Measurements from ENCODE around the gene ETNPPL. TPM values are rescaled to one million over a fixed set of nuclear protein-coding genes. Genes with fewer than 3 reads are reported as not detected.

ETNPPL gene
- polyA plus RNA-seq, 3 donors = not detected

DNA sequence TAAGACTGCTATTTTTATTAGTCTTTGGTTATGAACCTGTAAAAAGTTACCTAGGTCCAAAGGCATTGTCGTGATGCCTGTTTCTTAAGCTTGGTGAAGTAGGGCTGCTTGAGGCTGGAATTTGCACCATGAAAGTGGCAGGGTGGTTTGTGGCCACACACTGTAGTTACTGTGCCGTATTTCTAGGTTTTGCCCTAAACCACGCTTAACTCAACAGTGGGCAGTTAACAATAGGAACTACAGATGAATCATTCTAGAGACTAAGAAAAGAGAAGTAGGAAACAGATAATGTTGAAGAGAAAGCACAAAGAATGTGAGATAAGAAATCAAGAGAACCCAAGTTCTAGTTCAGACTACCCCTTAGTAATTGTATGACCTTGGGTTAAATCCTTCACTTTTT lies 11.5 kb downstream of the ETNPPL start:
- no peak for TF ChIP-seq CTCF (IDR thresholded peaks at IDR 0.05)
- Histone ChIP-seq H3K9me3 (replicated peaks in 1 of 2; ENCODE audit: control insufficient read depth in 1 of 2, insufficient read depth in 1 of 2, low read length in 2 of 2) (no peaks in the 10 kb centered on the region), H3K4me3 (replicated peaks in 1 of 3; ENCODE audit: low read depth in 2 of 3, low read length in 3 of 3) (no peak overlapping the region), H3K4me2 (replicated peaks; ENCODE audit: extremely low read depth, low read length, poor library complexity, severe bottlenecking) (no peak overlapping the region), H3K79me2 (ENCODE audit: insufficient read depth, low read length) (no peaks in the 10 kb centered on the region), H3K4me1 (ENCODE audit: control insufficient read depth in 1 of 2, insufficient read depth in 2 of 2, low read length in 2 of 2) (no peaks in the 10 kb centered on the region), H3K9ac (ENCODE audit: insufficient read depth, low read length, poor library complexity, severe bottlenecking) (no peak overlapping the region), H3K27me3 (ENCODE audit: control insufficient read depth in 2 of 2, insufficient read depth in 2 of 2, low read length in 2 of 2) (no peaks in the 10 kb centered on the region), H3K27ac (ENCODE audit: low read depth in 1 of 2, low read length in 2 of 2) (no peak overlapping the region), H3K36me3 (replicated peaks in 1 of 2; ENCODE audit: control insufficient read depth in 1 of 2, insufficient read depth in 2 of 2, low read length in 2 of 2) (no peaks in the 10 kb centered on the region), H4K20me1 (ENCODE audit: insufficient read depth, low read length) (no peaks in the 10 kb centered on the region), H2AFZ (ENCODE audit: insufficient read depth, low read depth, low read length, poor library complexity, severe bottlenecking) (no peak overlapping the region)
- DNase-seq = no peak
- 25% methylated on average over 1 of the region's 3 CpGs for WGBS (ENCODE audit: insufficient coverage)
- intact Hi-C loops (cut with micrococcal nuclease) = no loop called here
- H3K4me3 Mint-ChIP-seq = no peak overlapping the region
- no peaks in the 10 kb centered on the region for H3K36me3 Mint-ChIP-seq
- H3K27ac Mint-ChIP-seq = no peak overlapping the region
- H3K27me3 Mint-ChIP-seq (ENCODE audit: low read depth in 3 of 3) = peaks cover 0 to 6% (median 5%) of the 10 kb centered on the region in 3 donors
- H3K9me3 Mint-ChIP-seq = peaks cover 0 to 2% (median 0%) of the 10 kb centered on the region in 7 donors
- no peaks in the 10 kb centered on the region for H3K4me1 Mint-ChIP-seq

GRCh38 chr4:108749119-108749518 lies 13.7 kb downstream of the ETNPPL start:
- 88% methylated on average over 7 of the region's 8 CpGs for WGBS (ENCODE audit: insufficient coverage)
- DNase-seq = no peak
- Mint-ChIP-seq H3K4me3 (no peak overlapping the region), H3K4me1 (no peaks in the 10 kb centered on the region), H3K27me3 (ENCODE audit: low read depth in 3 of 3) (peaks cover 0 to 6% (median 0%) of the 10 kb centered on the region in 3 donors), H3K9me3 (peaks cover 0 to 2% (median 0%) of the 10 kb centered on the region in 7 donors), H3K36me3 (no peaks in the 10 kb centered on the region), H3K27ac (no peak overlapping the region)
- H3K4me1 ChIP-seq (ENCODE audit: control insufficient read depth in 1 of 2, insufficient read depth in 2 of 2, low read length in 2 of 2) = no peaks in the 10 kb centered on the region
- intact Hi-C loops (cut with micrococcal nuclease) = no loop called here
- H4K20me1 ChIP-seq (ENCODE audit: insufficient read depth, low read length) = no peaks in the 10 kb centered on the region
- no peak overlapping the region for H3K9ac ChIP-seq (ENCODE audit: insufficient read depth, low read length, poor library complexity, severe bottlenecking)
- no peaks in the 10 kb centered on the region for H3K79me2 ChIP-seq (ENCODE audit: insufficient read depth, low read length)
- H3K4me2 ChIP-seq (replicated peaks; ENCODE audit: extremely low read depth, low read length, poor library complexity, severe bottlenecking) = no peak overlapping the region
- no peak overlapping the region for H2AFZ ChIP-seq (ENCODE audit: insufficient read depth, low read depth, low read length, poor library complexity, severe bottlenecking)
- no peak for TF ChIP-seq CTCF (IDR thresholded peaks at IDR 0.05)
- H3K4me3 ChIP-seq (replicated peaks in 1 of 3; ENCODE audit: low read depth in 2 of 3, low read length in 3 of 3) = no peak overlapping the region
- no peaks in the 10 kb centered on the region for H3K27me3 ChIP-seq (ENCODE audit: control insufficient read depth in 2 of 2, insufficient read depth in 2 of 2, low read length in 2 of 2)
- no peaks in the 10 kb centered on the region for H3K36me3 ChIP-seq (replicated peaks in 1 of 2; ENCODE audit: control insufficient read depth in 1 of 2, insufficient read depth in 2 of 2, low read length in 2 of 2)
- no peaks in the 10 kb centered on the region for H3K9me3 ChIP-seq (replicated peaks in 1 of 2; ENCODE audit: control insufficient read depth in 1 of 2, insufficient read depth in 1 of 2, low read length in 2 of 2)
- H3K27ac ChIP-seq (ENCODE audit: low read depth in 1 of 2, low read length in 2 of 2) = no peak overlapping the region

Measured in CD14-positive monocyte (primary cell).